Colon (tissue), 2 donors: ENCODE measurements around the gene CEP250.
"Not testable (repeated sequence)": the region's sequence is repeated elsewhere in the genome, so short reads cannot be mapped to it uniquely, and the experiment has no call there.

Source experiments
- FAIRE-seq: peaks from 2 replicates; lab custom pipeline; 2012; peaks lifted over from hg19 to GRCh38; lab: Jason Lieb, UNC
- donor health status: control.
- donor health status: control.

Gene CEP250

GRCh38 chr20:35492352-35492751 is 37.0 kb downstream of the CEP250 start:
- no peak for FAIRE-seq

- FAIRE-seq = no peak
These were observed 41.1 kb downstream of the CEP250 start for GRCh38 chr20:35496481-35496880.

GRCh38 chr20:35497320-35497719 is 41.9 kb downstream of the CEP250 start:
- no peak for FAIRE-seq

GRCh38 chr20:35497780-35498189 is 42.4 kb downstream of the CEP250 start:
- no peak for FAIRE-seq

- FAIRE-seq = no peak
These were observed 43.9 kb downstream of the CEP250 start for GRCh38 chr20:35499271-35499670.

- no peak for FAIRE-seq
These were observed 47.0 kb downstream of the CEP250 start for GRCh38 chr20:35502352-35502751.

GRCh38 chr20:35503281-35503680 is 47.9 kb downstream of the CEP250 start:
- no peak for FAIRE-seq

GRCh38 chr20:35503841-35504561 is 48.6 kb downstream of the CEP250 start:
- no peak for FAIRE-seq

GRCh38 chr20:35504751-35505150 is 49.4 kb downstream of the CEP250 start:
- no peak for FAIRE-seq

GRCh38 chr20:35506179-35506578 is 50.8 kb downstream of the CEP250 start:
- FAIRE-seq = no peak

- no peak for FAIRE-seq
These were observed 51.7 kb downstream of the CEP250 start for GRCh38 chr20:35506872-35507638.

GRCh38 chr20:35508493-35509218 is 53.3 kb downstream of the CEP250 start:
- no peak for FAIRE-seq

GRCh38 chr20:35510951-35511735 is 55.7 kb downstream of the CEP250 start:
- FAIRE-seq = no peak

GRCh38 chr20:35511814-35512420 is 56.5 kb downstream of the CEP250 start:
- no peak for FAIRE-seq

GRCh38 chr20:35514371-35514932 is 59.1 kb downstream of the CEP250 start:
- no peak for FAIRE-seq

- no peak for FAIRE-seq
These were observed 59.9 kb downstream of the CEP250 start for GRCh38 chr20:35515341-35515740.

- no peak for FAIRE-seq
These were observed 60.7 kb downstream of the CEP250 start for GRCh38 chr20:35515949-35516645.

GRCh38 chr20:35517125-35517524 is 61.7 kb downstream of the CEP250 start:
- FAIRE-seq = no peak

GRCh38 chr20:35517767-35518166 is 62.4 kb downstream of the CEP250 start:
- FAIRE-seq = not testable (repeated sequence)

GRCh38 chr20:35518955-35519354 is 63.6 kb downstream of the CEP250 start:
- FAIRE-seq = no peak
